ENCODE results near the gene TICRR. TPM values are rescaled to one million over a fixed set of nuclear protein-coding genes. Genes with fewer than 3 reads are reported as not detected.
A peak's percentile ranks its signal among the peaks of the same experiment; 100 is the strongest.

TICRR gene
- total RNA-seq, 1 experiment from 2014 or later = 24.1 TPM

- H3K9me3 Mint-ChIP-seq (ENCODE audit: unreplicated experiment) = no peaks in the 10 kb centered on the region
- peaks cover 7% of the 10 kb centered on the region for H3K4me1 Mint-ChIP-seq (ENCODE audit: low read depth, unreplicated experiment)
- H3K36me3 ChIP-seq (ENCODE audit: control insufficient read depth, insufficient read depth, low read length) = no peaks in the 10 kb centered on the region
- intact Hi-C loops (cut with micrococcal nuclease; ENCODE audit: unreplicated experiment) = loop anchor here (5.0 kb wide), 1 partner anchor 37 kb away; the partner anchor contains the start of genes PEX11A and WDR93
- H3K27me3 Mint-ChIP-seq (ENCODE audit: insufficient read depth, unreplicated experiment) = peaks cover 3% of the 10 kb centered on the region
- H3K4me3 ChIP-seq (ENCODE audit: low read depth, low read length) = peak within 1 kb of the TSS; percentile 79
- peaks cover 4% of the 10 kb centered on the region for H3K4me1 ChIP-seq
- BruUV-seq (replicated peaks) = TSS peak; percentile 38
- H3K9me3 ChIP-seq = no peaks in the 10 kb centered on the region
- peak within 1 kb of the TSS; percentile 90 for H3K4me3 Mint-ChIP-seq (ENCODE audit: unreplicated experiment)
- no peak for TF ChIP-seq CTCF (IDR thresholded peaks at IDR 0.05; ENCODE audit: insufficient read depth in 1 of 2, low read depth in 1 of 2, low read length in 1 of 2, severe bottlenecking in 1 of 2, unreplicated experiment in 1 of 2)
- peak within 1 kb of the TSS; percentile 45 for H3K27ac Mint-ChIP-seq (ENCODE audit: unreplicated experiment)
- CTCF ChIA-PET = no interaction called here
- POLR2A ChIA-PET = interaction anchor here (0.6 kb wide), 1 partner anchor 80 kb away, joined by 3 read pairs; the partner anchor contains the start of gene TICRR
- no peaks in the 10 kb centered on the region for H3K36me3 Mint-ChIP-seq (ENCODE audit: insufficient read depth, unreplicated experiment)
- peak in 1 of 2 experiments; percentile 67 for DNase-seq
- no peaks in the 10 kb centered on the region for H3K27me3 ChIP-seq (replicated peaks; ENCODE audit: control insufficient read depth, insufficient read depth, low read length)
Measured at GRCh38 chr15:89654847-89655805, 79.9 kb downstream of the TICRR start, which contains the start of gene KIF7. Gene KIF7, minus strand, starts transcription at chr15:89655467. Its CDS starts 2,537 bp downstream, at chr15:89652930.

- Mint-ChIP-seq H3K9me3 (ENCODE audit: unreplicated experiment) (no peaks in the 10 kb centered on the region), H3K4me1 (ENCODE audit: low read depth, unreplicated experiment) (peaks cover 7% of the 10 kb centered on the region), H3K27ac (ENCODE audit: unreplicated experiment) (no peak overlapping the region), H3K4me3 (ENCODE audit: unreplicated experiment) (peak overlapping the region; percentile 90), H3K27me3 (ENCODE audit: insufficient read depth, unreplicated experiment) (peaks cover 9% of the 10 kb centered on the region), H3K36me3 (ENCODE audit: insufficient read depth, unreplicated experiment) (no peaks in the 10 kb centered on the region)
- Histone ChIP-seq H3K27me3 (replicated peaks; ENCODE audit: control insufficient read depth, insufficient read depth, low read length) (no peaks in the 10 kb centered on the region), H3K9me3 (no peaks in the 10 kb centered on the region), H3K4me1 (peaks cover 4% of the 10 kb centered on the region), H3K36me3 (ENCODE audit: control insufficient read depth, insufficient read depth, low read length) (no peaks in the 10 kb centered on the region), H3K4me3 (ENCODE audit: low read depth, low read length) (no peak overlapping the region)
- ChIA-PET CTCF (interaction anchor here (0.6 kb wide), 1 partner anchor 775 kb away, joined by 4 read pairs; no protein-coding TSS in a partner anchor), POLR2A (no interaction called here)
- intact Hi-C loops (cut with micrococcal nuclease; ENCODE audit: unreplicated experiment) = loop anchor here (5.0 kb wide), 1 partner anchor 36 kb away; the partner anchor contains the start of genes PEX11A and WDR93
- no TSS peak for BruUV-seq (replicated peaks)
- DNase-seq = no peak
- no peak for TF ChIP-seq CTCF (IDR thresholded peaks at IDR 0.05; ENCODE audit: insufficient read depth in 1 of 2, low read depth in 1 of 2, low read length in 1 of 2, severe bottlenecking in 1 of 2, unreplicated experiment in 1 of 2)
Measured at GRCh38 chr15:89656116-89656815, 81.0 kb downstream of the TICRR start.

GRCh38 chr15:89657686-89658200, 82.5 kb downstream of the TICRR start:
- ChIA-PET CTCF (no interaction called here), POLR2A (no interaction called here)
- intact Hi-C loops (cut with micrococcal nuclease; ENCODE audit: unreplicated experiment) = loop anchor here (5.0 kb wide), 1 partner anchor 35 kb away; the partner anchor contains the start of genes PEX11A and WDR93
- no peak for TF ChIP-seq CTCF (IDR thresholded peaks at IDR 0.05; ENCODE audit: insufficient read depth in 1 of 2, low read depth in 1 of 2, low read length in 1 of 2, severe bottlenecking in 1 of 2, unreplicated experiment in 1 of 2)
- H3K27me3 Mint-ChIP-seq (ENCODE audit: insufficient read depth, unreplicated experiment) = peaks cover 9% of the 10 kb centered on the region
- peaks cover 4% of the 10 kb centered on the region for H3K4me1 ChIP-seq
- DNase-seq = no peak
- no peaks in the 10 kb centered on the region for H3K36me3 ChIP-seq (ENCODE audit: control insufficient read depth, insufficient read depth, low read length)
- H3K9me3 ChIP-seq = no peaks in the 10 kb centered on the region
- H3K27ac Mint-ChIP-seq (ENCODE audit: unreplicated experiment) = no peak overlapping the region
- peaks cover 7% of the 10 kb centered on the region for H3K4me1 Mint-ChIP-seq (ENCODE audit: low read depth, unreplicated experiment)
- no TSS peak for BruUV-seq (replicated peaks)
- no peak overlapping the region for H3K4me3 ChIP-seq (ENCODE audit: low read depth, low read length)
- no peaks in the 10 kb centered on the region for H3K27me3 ChIP-seq (replicated peaks; ENCODE audit: control insufficient read depth, insufficient read depth, low read length)
- no peak overlapping the region for H3K4me3 Mint-ChIP-seq (ENCODE audit: unreplicated experiment)
- H3K36me3 Mint-ChIP-seq (ENCODE audit: insufficient read depth, unreplicated experiment) = no peaks in the 10 kb centered on the region
- H3K9me3 Mint-ChIP-seq (ENCODE audit: unreplicated experiment) = no peaks in the 10 kb centered on the region

Measured in Caco-2 (cell line).